Thyroid gland (tissue), 4 donors: Measurements from ENCODE around the gene ADCK1. TPM values are rescaled to one million over a fixed set of nuclear protein-coding genes. Genes with fewer than 3 reads are reported as not detected.
"Not testable (repeated sequence)": the region's sequence is repeated elsewhere in the genome, so short reads cannot be mapped to it uniquely, and the experiment has no call there.

ENCODE experiments used
- DNase-seq, 2 donors: peaks; one replicate each; pipeline ENCODE4 v3.0.0-alpha.2; 2019
- H3K27ac ChIP-seq, 3 donors: fragments of 200-600 bp; sonication (generic); 1 replicate in 2 of 3; 2 replicates in 1 of 3; pipeline ENCODE4 v1.5.1; 2016 to 2019; ENCODE audit warnings: mild to moderate bottlenecking in 1 of 3, moderate library complexity in 1 of 3
- H3K27me3 ChIP-seq: fragments of 200-600 bp; sonication (generic); one replicate; pipeline ENCODE4 v1.5.1; 2019
- H3K36me3 ChIP-seq, 2 donors: fragments of 200-600 bp; sonication (generic); one replicate each; pipeline ENCODE4 v1.5.1; 2016 to 2019
- H3K4me1 ChIP-seq, 2 donors: fragments of 200-600 bp; sonication (generic); one replicate each; pipeline ENCODE4 v1.5.1; 2017 to 2019
- H3K4me3 ChIP-seq, 3 donors: fragments of 200-600 bp; sonication (generic); replicated peaks in 1 of 3; 1 replicate in 2 of 3; 2 replicates in 1 of 3; pipeline ENCODE4 v1.5.1; 2016; ENCODE audit warnings: mild to moderate bottlenecking in 1 of 3
- H3K9me3 ChIP-seq: fragments of 200-600 bp; sonication (generic); one replicate; pipeline ENCODE4 v1.5.1; 2017
- POLR2A ChIP-seq, 2 donors: fragments of 450-650 bp; IDR thresholded peaks; one replicate each; pipeline ENCODE4 v1.6.1; 2017; ENCODE audit warnings: antibody characterized with exemption in 2 of 2, mild to moderate bottlenecking in 2 of 2, moderate library complexity in 1 of 2
- WGBS, 2 donors: methylation state at CpG; one replicate each; pipeline ENCODE4 v1.1.5; 2017; 5-methylcytosine and 5-hydroxymethylcytosine counted together
- intact Hi-C: fragments of 100-400 bp; cut with DNase I; formaldehyde crosslinking; loops from one replicate; pipeline ENCODE4 v1.15.1; 2023
- total RNA-seq, 4 donors: library from RNA; depleted of rRNA; stranded (reverse); fragments of >200 nt; gene quantifications; one replicate each; pipeline ENCODE4 v1.2.3, GENCODE V29; 2016
- TF ChIP-seq, protein P1 (sequence below), 6 experiments: fragments of 200-600 bp in 3 of 6; fragments of 450-650 bp in 3 of 6; sonication (generic) in 3 of 6; IDR thresholded peaks; one replicate each; pipeline ENCODE4 v1.5.1; 2016 to 2019; ENCODE audit warnings: antibody characterized with exemption in 6 of 6, mild to moderate bottlenecking in 2 of 6, inconsistent platforms in 1 of 6, moderate library complexity in 1 of 6

The ADCK1 gene
- total RNA-seq, 4 donors from 2014 or later = 4.0 to 13.5 (median 12.1) TPM

DNA sequence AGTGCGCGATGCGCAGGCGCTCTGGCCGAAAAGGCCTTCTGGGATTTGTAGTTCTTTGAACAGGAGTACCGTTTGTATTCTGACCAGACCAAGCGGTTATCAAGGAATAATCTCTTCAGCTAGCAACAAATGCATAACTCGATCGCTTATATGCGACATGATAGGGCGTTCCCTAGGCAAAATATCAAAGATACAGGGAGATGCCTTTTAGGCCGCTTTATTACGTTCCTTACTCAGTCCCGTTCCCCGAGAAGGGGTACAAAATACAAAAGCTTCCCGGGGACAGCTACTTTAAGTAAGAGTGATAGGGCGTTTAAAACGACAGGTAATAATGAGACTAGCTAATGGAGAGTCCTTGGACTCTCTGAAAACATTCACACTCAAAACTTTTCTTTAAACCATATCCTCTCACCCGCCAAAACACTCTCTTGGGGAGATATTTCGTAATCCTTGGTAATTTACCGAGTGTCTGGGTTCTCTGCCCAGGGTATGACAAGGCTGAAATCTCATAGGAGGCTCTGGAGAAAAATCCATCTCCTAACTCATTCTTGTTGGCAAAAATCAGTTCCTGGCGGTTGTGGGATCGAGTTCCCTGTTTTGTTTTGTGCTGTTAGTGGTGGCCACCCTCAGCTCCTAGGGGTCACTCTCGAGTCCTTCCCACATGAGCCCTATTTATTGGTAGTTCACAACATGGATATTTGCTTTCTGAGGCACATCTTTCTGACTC is 38.5 kb upstream of the ADCK1 start:
- 2 to 7% methylated on average over 24 of the region's 24 CpGs for WGBS, 2 donors
- peak overlapping the region; percentile 87 to 94 (median 91) for H3K27ac ChIP-seq
- H3K27me3 ChIP-seq = no peaks in the 10 kb centered on the region
- no peak for TF ChIP-seq POLR2A (IDR thresholded peaks at IDR 0.05)
- TF ChIP-seq, protein P1, sequence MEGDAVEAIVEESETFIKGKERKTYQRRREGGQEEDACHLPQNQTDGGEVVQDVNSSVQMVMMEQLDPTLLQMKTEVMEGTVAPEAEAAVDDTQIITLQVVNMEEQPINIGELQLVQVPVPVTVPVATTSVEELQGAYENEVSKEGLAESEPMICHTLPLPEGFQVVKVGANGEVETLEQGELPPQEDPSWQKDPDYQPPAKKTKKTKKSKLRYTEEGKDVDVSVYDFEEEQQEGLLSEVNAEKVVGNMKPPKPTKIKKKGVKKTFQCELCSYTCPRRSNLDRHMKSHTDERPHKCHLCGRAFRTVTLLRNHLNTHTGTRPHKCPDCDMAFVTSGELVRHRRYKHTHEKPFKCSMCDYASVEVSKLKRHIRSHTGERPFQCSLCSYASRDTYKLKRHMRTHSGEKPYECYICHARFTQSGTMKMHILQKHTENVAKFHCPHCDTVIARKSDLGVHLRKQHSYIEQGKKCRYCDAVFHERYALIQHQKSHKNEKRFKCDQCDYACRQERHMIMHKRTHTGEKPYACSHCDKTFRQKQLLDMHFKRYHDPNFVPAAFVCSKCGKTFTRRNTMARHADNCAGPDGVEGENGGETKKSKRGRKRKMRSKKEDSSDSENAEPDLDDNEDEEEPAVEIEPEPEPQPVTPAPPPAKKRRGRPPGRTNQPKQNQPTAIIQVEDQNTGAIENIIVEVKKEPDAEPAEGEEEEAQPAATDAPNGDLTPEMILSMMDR (IDR thresholded peaks at IDR 0.05) = peak in 1 of 6 experiments; percentile 9
- no peaks in the 10 kb centered on the region for H3K36me3 ChIP-seq
- H3K4me1 ChIP-seq = peaks cover 22 to 29% of the 10 kb centered on the region in 2 donors
- H3K9me3 ChIP-seq = no peaks in the 10 kb centered on the region
- peak; percentile 12 to 16 for DNase-seq
- H3K4me3 ChIP-seq = peak overlapping the region in 2 of 3 donors; percentile 75 to 100
- intact Hi-C loops = loop anchor here (5.0 kb wide), 1 partner anchor 41 kb away; the partner anchor contains the start of gene ADCK1

DNA sequence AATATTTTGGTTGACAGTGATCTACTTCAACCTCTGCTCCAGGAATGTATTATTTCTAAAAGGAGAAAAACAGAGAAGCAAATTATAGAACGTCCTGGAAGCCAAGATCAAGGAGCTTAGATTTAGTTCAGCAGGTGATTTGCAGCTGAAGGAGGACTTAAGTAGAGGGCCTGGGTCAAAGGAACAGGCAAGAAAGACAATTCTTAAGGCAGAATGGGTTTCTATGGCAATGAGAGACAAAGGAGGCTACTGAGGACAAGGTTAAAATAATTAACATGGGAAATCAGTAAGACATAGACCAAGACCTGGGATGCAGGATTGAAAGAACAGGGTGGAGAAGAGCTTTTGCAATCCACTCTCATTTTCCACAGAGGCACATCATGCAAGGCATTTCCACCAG is 36.6 kb upstream of the ADCK1 start:
- Histone ChIP-seq H3K4me1 (peaks cover 22 to 24% of the 10 kb centered on the region in 2 donors), H3K27me3 (no peaks in the 10 kb centered on the region), H3K4me3 (no peak overlapping the region), H3K36me3 (no peaks in the 10 kb centered on the region), H3K9me3 (no peaks in the 10 kb centered on the region), H3K27ac (no peak overlapping the region)
- intact Hi-C loops = loop anchor here (5.0 kb wide), 1 partner anchor 39 kb away; the partner anchor contains the start of gene ADCK1
- WGBS, 2 donors = 47 to 62% methylated on average over 1 of the region's 1 CpG
- TF ChIP-seq POLR2A (IDR thresholded peaks at IDR 0.05) = no peak
- TF ChIP-seq, protein P1 (IDR thresholded peaks at IDR 0.05) = no peak
- DNase-seq = no peak

DNA sequence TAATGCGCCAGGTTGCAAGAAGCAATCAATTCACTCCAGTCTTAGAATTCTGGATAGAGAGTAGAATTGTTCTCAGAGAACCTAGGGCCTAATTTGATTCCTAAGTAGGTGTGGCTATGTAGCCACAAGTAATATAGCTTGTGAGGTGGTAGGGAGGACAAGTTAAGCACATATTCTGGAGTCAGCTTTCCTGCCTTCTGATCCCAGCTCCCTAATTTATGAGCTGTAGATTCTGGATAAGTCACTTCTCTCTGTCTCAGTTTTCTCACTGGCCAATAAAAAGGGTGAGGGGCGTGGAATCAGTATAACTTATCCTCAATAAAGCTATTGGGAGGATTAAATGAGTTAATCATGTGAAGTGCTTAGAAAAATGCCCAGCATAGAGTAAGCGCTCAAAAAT is 35.9 kb upstream of the ADCK1 start:
- no peaks in the 10 kb centered on the region for H3K27me3 ChIP-seq
- DNase-seq = no peak
- no peak overlapping the region for H3K27ac ChIP-seq
- intact Hi-C loops = loop anchor here (5.0 kb wide), 1 partner anchor 38 kb away; the partner anchor contains the start of gene ADCK1
- no peak for TF ChIP-seq POLR2A (IDR thresholded peaks at IDR 0.05)
- TF ChIP-seq, protein P1 (IDR thresholded peaks at IDR 0.05) = no peak
- H3K36me3 ChIP-seq = no peaks in the 10 kb centered on the region
- no peak overlapping the region for H3K4me3 ChIP-seq
- H3K9me3 ChIP-seq = no peaks in the 10 kb centered on the region
- peaks cover 17 to 20% of the 10 kb centered on the region in 2 donors for H3K4me1 ChIP-seq
- WGBS, 2 donors = 88 to 94% methylated on average over 3 of the region's 3 CpGs

DNA sequence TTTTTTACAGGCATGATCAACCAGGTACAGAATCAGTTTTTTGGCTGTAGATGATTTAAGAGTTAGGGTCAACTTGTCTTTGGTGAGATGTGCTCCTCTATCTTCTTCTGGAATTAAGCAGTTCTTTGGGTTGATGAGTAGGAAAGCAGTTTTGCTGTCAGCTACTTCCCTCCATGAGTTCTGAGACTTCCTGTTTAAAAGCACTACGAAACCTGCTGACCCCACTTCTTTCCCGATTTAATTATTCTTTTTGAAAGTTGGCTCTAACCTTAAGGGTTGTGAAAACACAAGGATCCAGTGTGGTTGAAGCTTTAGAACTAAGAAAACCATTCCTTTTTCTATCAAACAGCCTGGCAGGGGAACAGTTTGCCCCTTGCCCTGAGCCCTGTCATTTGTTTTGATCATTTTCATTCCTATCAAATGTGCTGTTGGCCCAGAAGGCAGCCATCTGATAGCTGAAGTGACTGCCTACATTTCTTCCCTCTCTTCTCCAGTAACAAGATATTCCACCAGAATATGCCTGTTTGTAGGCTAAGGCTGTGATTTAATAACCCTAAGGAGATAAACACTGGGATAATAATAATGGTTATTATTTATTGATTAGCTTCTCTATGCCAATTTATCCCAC is 31.4 kb upstream of the ADCK1 start:
- H3K4me3 ChIP-seq, H3K27ac ChIP-seq, H3K36me3 ChIP-seq, H3K27me3 ChIP-seq, H3K4me1 ChIP-seq, H3K9me3 ChIP-seq, intact Hi-C loops, DNase-seq: not testable (repeated sequence)
- WGBS, 2 donors = 62 to 70% methylated on average over 2 of the region's 2 CpGs

DNA sequence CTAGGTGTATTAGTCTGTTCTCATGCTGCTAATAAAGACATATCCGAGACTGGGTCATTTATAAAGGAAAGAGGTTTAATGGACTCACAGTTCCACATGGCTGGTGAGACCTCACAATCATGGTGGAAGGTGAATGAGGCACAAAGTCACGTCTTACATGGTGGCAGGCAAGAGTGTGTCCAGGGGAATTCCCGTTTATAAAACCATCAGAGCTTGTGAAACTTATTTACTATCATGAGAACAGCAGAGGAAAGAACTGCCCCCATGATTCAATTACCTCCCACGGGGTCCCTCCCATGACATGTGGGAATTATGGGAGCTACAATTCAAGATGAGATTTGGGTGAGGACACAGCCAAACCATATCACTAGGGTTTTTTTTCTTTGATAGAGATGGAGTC is 25.9 kb upstream of the ADCK1 start:
- H3K4me3 ChIP-seq, intact Hi-C loops, H3K4me1 ChIP-seq, H3K27ac ChIP-seq, DNase-seq, H3K27me3 ChIP-seq, H3K36me3 ChIP-seq, H3K9me3 ChIP-seq: not testable (repeated sequence)
- WGBS, 2 donors = 76 to 81% methylated on average over 4 of the region's 4 CpGs

DNA sequence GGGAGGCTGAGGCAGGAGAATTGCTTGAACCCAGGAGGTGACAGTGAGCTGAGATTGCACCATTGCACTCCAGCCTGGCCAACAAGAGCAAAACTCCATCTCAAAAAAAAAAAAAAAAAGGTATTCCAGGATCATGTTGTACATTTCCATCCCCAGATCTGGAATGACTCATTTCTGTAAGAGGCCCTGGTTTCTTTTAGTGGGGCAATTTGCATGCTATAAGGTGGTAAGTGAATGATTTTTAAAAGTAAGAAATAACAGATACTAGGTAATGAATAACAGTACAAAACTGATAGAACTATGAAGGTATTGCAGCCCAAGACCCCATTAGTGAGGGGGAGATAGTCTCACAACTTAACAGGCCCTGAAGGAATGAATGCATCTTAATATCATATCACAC is 17.7 kb upstream of the ADCK1 start:
- DNase-seq = no peak
- intact Hi-C loops = no loop called here
- no peak overlapping the region for H3K27ac ChIP-seq

More for the DNA sequence above, 17.7 kb upstream of the ADCK1 start:
- Histone ChIP-seq H3K4me3 (no peak overlapping the region), H3K4me1 (no peaks in the 10 kb centered on the region), H3K9me3 (no peaks in the 10 kb centered on the region), H3K27me3 (no peaks in the 10 kb centered on the region), H3K36me3 (no peaks in the 10 kb centered on the region)
- TF ChIP-seq POLR2A (IDR thresholded peaks at IDR 0.05) = no peak
- TF ChIP-seq, protein P1 (IDR thresholded peaks at IDR 0.05) = no peak
